Myocyte (in vitro differentiated cells): ENCODE results near the gene FAM222A. TPM values are rescaled to one million over a fixed set of nuclear protein-coding genes. Genes with fewer than 3 reads are reported as not detected.

Experiments used
- DNase-seq: peaks from one replicate; pipeline ENCODE4 v3.0.0-alpha.2; 2012; ENCODE audit warnings: low read depth
- total RNA-seq: library from RNA; depleted of rRNA; stranded (reverse); fragments of >200 nt; gene quantifications from 2 replicates; pipeline ENCODE4 v1.2.3, GENCODE V29; 2014

The FAM222A gene
- total RNA-seq, 1 donor from 2014 or later: 5.7 TPM

GRCh38 chr12:109818253-109818652 lies 104.6 kb downstream of the FAM222A start:
- no peak for DNase-seq

DNA sequence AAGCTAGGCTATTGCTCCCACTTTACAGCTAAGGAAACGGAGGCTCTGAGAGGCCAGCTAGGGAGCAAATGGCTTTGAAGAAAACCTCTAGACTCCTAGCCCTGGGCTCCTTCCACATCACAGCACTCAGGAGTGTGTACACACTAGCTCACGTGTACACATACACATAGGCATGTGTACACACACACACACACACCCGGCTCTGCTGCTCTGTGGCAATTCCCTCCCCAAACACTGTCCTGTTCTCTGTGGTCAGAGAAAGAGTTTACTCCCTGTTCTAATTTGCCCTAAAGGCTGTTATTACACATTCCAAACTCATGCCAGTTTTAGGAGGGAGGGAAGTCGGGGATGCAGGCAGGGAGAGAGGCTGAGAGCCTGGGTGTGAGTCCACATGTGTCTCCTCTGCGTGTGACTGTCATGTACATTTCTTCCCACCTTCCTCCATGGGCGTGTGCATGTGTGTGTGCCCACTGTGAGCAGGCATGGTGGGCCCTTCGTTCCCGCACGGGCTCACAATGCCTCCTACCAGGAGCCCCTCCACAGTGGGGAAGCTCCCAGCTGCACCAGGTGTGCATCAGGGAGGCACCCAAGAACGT lies 105.4 kb downstream of the FAM222A start:
- DNase-seq: no peak

Other genes starting within 250 kb of the FAM222A start
- gene KCTD10, start 236.5 kb upstream of the FAM222A start, total RNA-seq: 26.9 and 37.8 TPM in 2 replicates
- gene UBE3B, start 236.2 kb upstream of the FAM222A start, total RNA-seq: 47.3 and 53.0 TPM in 2 replicates
- gene MMAB, start 140.3 kb upstream of the FAM222A start, total RNA-seq: 68.1 and 70.2 TPM in 2 replicates
- 28.0 and 44.9 TPM in 2 replicates for gene MVK, start 140.0 kb upstream of the FAM222A start, total RNA-seq
- 0.08 and 0.31 TPM in 2 replicates for gene TRPV4, start 119.6 kb downstream of the FAM222A start, total RNA-seq
- 31.1 and 42.8 TPM in 2 replicates for gene GLTP, start 166.7 kb downstream of the FAM222A start, total RNA-seq
- gene TCHP, start 186.4 kb downstream of the FAM222A start, total RNA-seq: 11.7 and 14.2 TPM in 2 replicates